Panc1 (cell line): Measurements from ENCODE around the gene MAPK7.

Experiments
- POLR2AphosphoS5 ChIP-seq: IDR thresholded peaks from 2 replicates; pipeline ENCODE4 v1.6.1; 2012; ENCODE audit warnings: mild to moderate bottlenecking, low read depth, low read length, moderate library complexity
- TCF7L2 ChIP-seq: IDR thresholded peaks from 2 replicates; pipeline ENCODE4 v1.6.1; 2011; ENCODE audit warnings: mild to moderate bottlenecking, low read depth, low read length, inconsistent platforms
- TF ChIP-seq, protein P1 (sequence below): fragments of 450-650 bp; IDR thresholded peaks from 2 replicates; pipeline ENCODE4 v1.5.1; 2017; ENCODE audit warnings: mild to moderate bottlenecking
- TF ChIP-seq, protein P2 (sequence below), 2 experiments: IDR thresholded peaks; 2 replicates each; pipeline ENCODE4 v1.6.1; 2011 to 2012; ENCODE audit warnings: low read depth in 2 of 2, control low read depth in 1 of 2, low read length in 1 of 2, mild to moderate bottlenecking in 1 of 2, moderate library complexity in 1 of 2; ENCODE audit not compliant: insufficient read depth in 1 of 2

DNA sequence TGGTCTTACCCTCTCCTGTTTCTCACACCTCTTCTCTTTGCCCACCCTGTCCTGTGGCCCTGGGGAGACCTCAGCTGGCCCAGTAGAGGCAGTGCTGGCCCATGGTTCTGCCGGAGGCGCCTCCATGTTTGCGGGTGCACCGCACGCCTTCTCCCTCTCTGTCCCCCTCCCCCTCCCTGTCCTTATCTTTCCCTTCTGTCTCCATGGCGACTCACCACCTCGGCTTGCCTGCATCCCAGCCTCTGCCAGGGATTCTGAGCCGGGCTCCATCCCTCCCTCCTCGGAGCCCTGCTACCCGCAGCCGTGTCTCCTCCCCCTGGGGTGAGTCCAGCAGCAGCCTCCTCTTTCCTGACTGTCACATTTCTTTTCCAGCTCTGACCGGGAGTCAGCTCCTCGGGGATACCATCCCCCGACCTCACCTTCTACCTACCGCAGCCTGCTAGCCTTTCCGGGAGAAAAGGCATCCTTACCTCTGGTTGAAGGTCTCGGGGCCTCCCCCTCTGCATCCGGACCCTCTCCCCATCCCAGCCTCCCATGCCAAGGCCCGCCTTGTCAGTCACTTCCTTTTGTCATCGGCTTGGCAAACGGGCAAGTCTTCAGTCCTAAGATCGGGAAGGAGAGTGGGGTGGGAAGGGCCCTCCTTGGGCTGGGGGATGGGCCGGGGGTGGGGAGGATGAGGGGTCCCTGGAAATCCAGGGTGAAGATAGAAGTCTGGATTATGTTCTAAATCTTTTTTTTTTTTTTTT, 32.8 kb downstream of the MAPK7 start, which contains the start of gene RNF112:
- TF ChIP-seq, protein P1, sequence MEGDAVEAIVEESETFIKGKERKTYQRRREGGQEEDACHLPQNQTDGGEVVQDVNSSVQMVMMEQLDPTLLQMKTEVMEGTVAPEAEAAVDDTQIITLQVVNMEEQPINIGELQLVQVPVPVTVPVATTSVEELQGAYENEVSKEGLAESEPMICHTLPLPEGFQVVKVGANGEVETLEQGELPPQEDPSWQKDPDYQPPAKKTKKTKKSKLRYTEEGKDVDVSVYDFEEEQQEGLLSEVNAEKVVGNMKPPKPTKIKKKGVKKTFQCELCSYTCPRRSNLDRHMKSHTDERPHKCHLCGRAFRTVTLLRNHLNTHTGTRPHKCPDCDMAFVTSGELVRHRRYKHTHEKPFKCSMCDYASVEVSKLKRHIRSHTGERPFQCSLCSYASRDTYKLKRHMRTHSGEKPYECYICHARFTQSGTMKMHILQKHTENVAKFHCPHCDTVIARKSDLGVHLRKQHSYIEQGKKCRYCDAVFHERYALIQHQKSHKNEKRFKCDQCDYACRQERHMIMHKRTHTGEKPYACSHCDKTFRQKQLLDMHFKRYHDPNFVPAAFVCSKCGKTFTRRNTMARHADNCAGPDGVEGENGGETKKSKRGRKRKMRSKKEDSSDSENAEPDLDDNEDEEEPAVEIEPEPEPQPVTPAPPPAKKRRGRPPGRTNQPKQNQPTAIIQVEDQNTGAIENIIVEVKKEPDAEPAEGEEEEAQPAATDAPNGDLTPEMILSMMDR = no peak
- TF ChIP-seq POLR2AphosphoS5 = no peak
- TF ChIP-seq, protein P2, sequence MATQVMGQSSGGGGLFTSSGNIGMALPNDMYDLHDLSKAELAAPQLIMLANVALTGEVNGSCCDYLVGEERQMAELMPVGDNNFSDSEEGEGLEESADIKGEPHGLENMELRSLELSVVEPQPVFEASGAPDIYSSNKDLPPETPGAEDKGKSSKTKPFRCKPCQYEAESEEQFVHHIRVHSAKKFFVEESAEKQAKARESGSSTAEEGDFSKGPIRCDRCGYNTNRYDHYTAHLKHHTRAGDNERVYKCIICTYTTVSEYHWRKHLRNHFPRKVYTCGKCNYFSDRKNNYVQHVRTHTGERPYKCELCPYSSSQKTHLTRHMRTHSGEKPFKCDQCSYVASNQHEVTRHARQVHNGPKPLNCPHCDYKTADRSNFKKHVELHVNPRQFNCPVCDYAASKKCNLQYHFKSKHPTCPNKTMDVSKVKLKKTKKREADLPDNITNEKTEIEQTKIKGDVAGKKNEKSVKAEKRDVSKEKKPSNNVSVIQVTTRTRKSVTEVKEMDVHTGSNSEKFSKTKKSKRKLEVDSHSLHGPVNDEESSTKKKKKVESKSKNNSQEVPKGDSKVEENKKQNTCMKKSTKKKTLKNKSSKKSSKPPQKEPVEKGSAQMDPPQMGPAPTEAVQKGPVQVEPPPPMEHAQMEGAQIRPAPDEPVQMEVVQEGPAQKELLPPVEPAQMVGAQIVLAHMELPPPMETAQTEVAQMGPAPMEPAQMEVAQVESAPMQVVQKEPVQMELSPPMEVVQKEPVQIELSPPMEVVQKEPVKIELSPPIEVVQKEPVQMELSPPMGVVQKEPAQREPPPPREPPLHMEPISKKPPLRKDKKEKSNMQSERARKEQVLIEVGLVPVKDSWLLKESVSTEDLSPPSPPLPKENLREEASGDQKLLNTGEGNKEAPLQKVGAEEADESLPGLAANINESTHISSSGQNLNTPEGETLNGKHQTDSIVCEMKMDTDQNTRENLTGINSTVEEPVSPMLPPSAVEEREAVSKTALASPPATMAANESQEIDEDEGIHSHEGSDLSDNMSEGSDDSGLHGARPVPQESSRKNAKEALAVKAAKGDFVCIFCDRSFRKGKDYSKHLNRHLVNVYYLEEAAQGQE (IDR thresholded peaks at IDR 0.05; ENCODE audit: insufficient read depth in 1 of 2, low read depth in 2 of 2, low read length in 1 of 2) = no peak
- no peak for TF ChIP-seq TCF7L2
